ENCODE measurements around the gene ARHGEF39. TPM values are rescaled to one million over a fixed set of nuclear protein-coding genes. Genes with fewer than 3 reads are reported as not detected.

ARHGEF39 gene
- total and polyA plus RNA-seq, 7 donors = 0.60 to 9.0 (median 1.6) TPM

DNA sequence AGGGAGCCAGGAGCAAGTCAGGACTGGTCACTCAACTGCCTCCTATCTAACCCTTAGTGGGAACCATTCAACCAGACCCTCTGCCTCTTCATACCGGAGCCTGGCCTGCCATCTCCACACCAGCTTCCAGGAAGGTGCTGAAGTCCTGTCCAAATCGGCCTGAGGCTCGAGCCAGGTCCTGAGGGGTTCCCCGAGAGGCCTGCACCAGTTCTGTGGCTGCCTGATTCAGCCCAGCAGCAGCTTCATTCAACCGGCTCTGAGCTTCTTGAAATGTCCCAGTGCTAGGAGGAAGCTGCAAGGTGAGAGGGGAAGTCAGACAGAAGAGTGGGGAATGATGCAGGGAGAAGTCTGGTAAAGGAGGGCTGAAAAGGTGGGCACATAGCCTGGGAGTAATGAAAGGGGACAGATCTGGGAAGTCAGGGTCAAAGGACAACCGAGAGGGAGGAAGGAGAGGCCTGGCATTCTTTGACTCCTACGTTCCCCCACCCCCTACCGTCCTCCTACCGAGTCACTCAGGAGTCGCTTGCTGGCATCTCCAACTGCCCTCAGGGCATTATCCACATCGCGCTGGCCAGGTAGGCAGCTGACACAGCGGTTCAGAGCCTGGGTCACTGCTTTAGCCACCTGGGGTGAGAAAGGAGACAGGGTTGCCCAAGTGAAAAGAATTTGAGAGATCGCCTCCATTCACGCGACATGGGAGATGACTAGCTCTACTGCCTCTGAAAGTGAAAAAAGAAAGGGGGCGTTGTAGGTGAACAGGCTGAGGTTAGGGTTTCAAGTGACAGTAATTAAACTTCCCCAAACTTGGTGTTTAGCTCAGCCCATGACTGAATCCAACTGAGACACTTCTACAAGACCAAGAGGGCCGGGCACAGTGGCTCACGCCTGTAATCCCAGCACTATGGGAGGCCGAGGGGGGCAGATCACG lies 46.8 kb upstream of the ARHGEF39 start:
- peak overlapping the region; percentile 31 to 57 (median 38) for H3K27ac ChIP-seq

GRCh38 chr9:35710818-35711500 lies 46.0 kb upstream of the ARHGEF39 start:
- Histone ChIP-seq H3K27ac (peak overlapping the region; percentile 31 to 57 (median 38)), H3K9me3 (no peaks in the 10 kb centered on the region), H3K4me1 (peaks cover 0 to 6% (median 0%) of the 10 kb centered on the region in 4 donors), H3K4me3 (no peak overlapping the region), H3K27me3 (no peaks in the 10 kb centered on the region), H3K36me3 (peaks cover 85 to 100% (median 93%) of the 10 kb centered on the region in 4 donors)
- intact Hi-C loops (cut with DNase I) = no loop called here
- TF ChIP-seq POLR2AphosphoS5 (IDR thresholded peaks at IDR 0.05) = peak in 1 of 4 donors; percentile 20
- no peak for TF ChIP-seq CTCF (IDR thresholded peaks at IDR 0.05)
- DNase-seq = peak; percentile 45
- WGBS, 2 donors = 85 to 93% methylated on average over 7 of the region's 7 CpGs

More for the DNA sequence above, 46.8 kb upstream of the ARHGEF39 start:
- intact Hi-C loops (cut with DNase I) = no loop called here
- Histone ChIP-seq H3K4me1 (peaks cover 0 to 6% (median 0%) of the 10 kb centered on the region in 4 donors), H3K27me3 (no peaks in the 10 kb centered on the region), H3K36me3 (peaks cover 85 to 100% (median 92%) of the 10 kb centered on the region in 4 donors), H3K9me3 (no peaks in the 10 kb centered on the region), H3K4me3 (no peak overlapping the region)
- TF ChIP-seq EP300 (IDR thresholded peaks at IDR 0.05) (no peak), POLR2A (IDR thresholded peaks at IDR 0.05) (no peak), CTCF (IDR thresholded peaks at IDR 0.05) (no peak), POLR2AphosphoS5 (IDR thresholded peaks at IDR 0.05) (no peak)
- 86 to 94% methylated on average over 21 of the region's 21 CpGs for WGBS, 2 donors
- DNase-seq = peak; percentile 60

DNA sequence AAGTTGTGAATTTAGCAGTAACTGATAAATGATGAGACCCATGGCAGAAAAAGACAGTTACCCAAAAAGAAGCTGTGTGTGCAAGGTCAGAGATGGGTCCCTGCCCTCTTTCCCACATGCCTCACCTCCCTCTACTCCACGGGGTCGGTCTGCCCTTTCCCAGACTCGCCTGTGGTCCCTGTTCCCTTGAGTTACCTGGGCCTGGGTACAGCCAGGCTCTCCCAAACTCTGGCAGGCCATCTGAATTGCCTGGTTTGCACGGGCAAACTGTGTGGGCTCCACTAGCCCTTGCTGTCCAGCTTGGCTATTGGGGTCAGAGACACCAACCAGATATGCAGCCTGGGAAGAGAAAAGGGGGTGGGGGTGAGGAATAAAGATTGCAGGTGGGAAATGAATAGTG lies 43.2 kb upstream of the ARHGEF39 start:
- peak; percentile 54 for DNase-seq
- H3K27ac ChIP-seq = peak overlapping the region; percentile 27 to 49 (median 36)

GRCh38 chr9:35706951-35707350 lies 42.0 kb upstream of the ARHGEF39 start:
- no peaks in the 10 kb centered on the region for H3K9me3 ChIP-seq
- peak; percentile 50 for DNase-seq
- peak overlapping the region; percentile 25 to 49 (median 36) for H3K27ac ChIP-seq
- H3K4me3 ChIP-seq = no peak overlapping the region
- intact Hi-C loops (cut with DNase I) = loop anchor here (2.0 kb wide), 1 partner anchor 18 kb away; no protein-coding TSS in a partner anchor
- peaks cover 91 to 100% (median 94%) of the 10 kb centered on the region in 4 donors for H3K36me3 ChIP-seq
- H3K27me3 ChIP-seq = no peaks in the 10 kb centered on the region
- TF ChIP-seq EP300 (IDR thresholded peaks at IDR 0.05) (no peak), POLR2AphosphoS5 (IDR thresholded peaks at IDR 0.05) (no peak), CTCF (IDR thresholded peaks at IDR 0.05) (no peak), POLR2A (IDR thresholded peaks at IDR 0.05) (no peak)
- no peaks in the 10 kb centered on the region for H3K4me1 ChIP-seq
- WGBS, 2 donors = 86 to 98% methylated on average over 10 of the region's 10 CpGs

More for the DNA sequence above, 43.2 kb upstream of the ARHGEF39 start:
- H3K27me3 ChIP-seq = no peaks in the 10 kb centered on the region
- no peaks in the 10 kb centered on the region for H3K4me1 ChIP-seq
- no peak for TF ChIP-seq EP300 (IDR thresholded peaks at IDR 0.05)
- TF ChIP-seq CTCF (IDR thresholded peaks at IDR 0.05) = no peak
- TF ChIP-seq POLR2AphosphoS5 (IDR thresholded peaks at IDR 0.05) = no peak
- TF ChIP-seq POLR2A (IDR thresholded peaks at IDR 0.05) = no peak
- intact Hi-C loops (cut with DNase I) = no loop called here
- peaks cover 91 to 100% (median 94%) of the 10 kb centered on the region in 4 donors for H3K36me3 ChIP-seq
- H3K9me3 ChIP-seq = no peaks in the 10 kb centered on the region
- H3K4me3 ChIP-seq = no peak overlapping the region
- 97 to 99% methylated on average over 4 of the region's 4 CpGs for WGBS, 2 donors

Data from sigmoid colon (tissue), 7 donors.